Esophagus muscularis mucosa (tissue), 4 donors: Measurements from ENCODE around the gene FMOD. TPM values are rescaled to one million over a fixed set of nuclear protein-coding genes. Genes with fewer than 3 reads are reported as not detected.

Experiments
- DNase-seq: peaks from one replicate; pipeline ENCODE4 v3.0.0-alpha.2; 2017; ENCODE audit errors: extremely low spot score
- H3K27ac ChIP-seq, 4 donors: fragments of 200-600 bp; sonication (generic); replicated peaks in 1 of 4; 1 replicate in 3 of 4; 2 replicates in 1 of 4; pipeline ENCODE4 v1.5.1; 2016 to 2019; ENCODE audit warnings: mild to moderate bottlenecking in 1 of 4
- H3K27me3 ChIP-seq, 4 donors: fragments of 200-600 bp; sonication (generic); one replicate each; pipeline versions ENCODE4 v1.5.1 to v1.6.0; 2016 to 2019
- H3K36me3 ChIP-seq, 4 donors: fragments of 200-600 bp; sonication (generic); one replicate each; pipeline ENCODE4 v1.5.1; 2016 to 2019
- H3K4me1 ChIP-seq, 4 donors: fragments of 200-600 bp; sonication (generic); one replicate each; pipeline ENCODE4 v1.5.1; 2016 to 2019
- H3K4me3 ChIP-seq, 4 donors: fragments of 200-600 bp; sonication (generic); 1 replicate in 2 of 4; 2 replicates in 2 of 4; pipeline ENCODE4 v1.5.1; 2016 to 2019; ENCODE audit warnings: mild to moderate bottlenecking in 4 of 4, moderate library complexity in 1 of 4
- H3K9me3 ChIP-seq, 4 donors: fragments of 200-600 bp; sonication (generic); 1 replicate in 3 of 4; 2 replicates in 1 of 4; pipeline ENCODE4 v1.5.1; 2016 to 2019
- EP300 ChIP-seq: sonication (generic); formaldehyde crosslinking; IDR thresholded peaks from one replicate; pipeline ENCODE4 v1.6.1; 2017; ENCODE audit warnings: antibody characterized with exemption
- POLR2A ChIP-seq: fragments of 450-650 bp; IDR thresholded peaks from one replicate; pipeline ENCODE4 v1.6.1; 2017; ENCODE audit warnings: antibody characterized with exemption, moderate library complexity, mild to moderate bottlenecking, low read depth
- POLR2AphosphoS5 ChIP-seq, 2 donors: sonication (generic); formaldehyde crosslinking; IDR thresholded peaks; one replicate each; pipeline ENCODE4 v1.6.1; 2017; ENCODE audit warnings: antibody characterized with exemption in 2 of 2
- WGBS: methylation state at CpG from one replicate; pipeline ENCODE4 v1.1.5; 2018; 5-methylcytosine and 5-hydroxymethylcytosine counted together
- intact Hi-C: fragments of 100-400 bp; cut with DNase I; formaldehyde crosslinking; loops from one replicate; pipeline ENCODE4 v1.15.1; 2023
- total RNA-seq, 4 donors: library from RNA; depleted of rRNA; stranded (reverse); fragments of >200 nt; gene quantifications; one replicate each; pipeline versions ENCODE4 v1.1.0 to v1.2.1, GENCODE V29; 2016
- TF ChIP-seq, protein P1 (sequence below), 3 experiments: fragments of 200-600 bp in 2 of 3; fragments of 450-650 bp in 1 of 3; sonication (generic) in 2 of 3; IDR thresholded peaks; one replicate each; pipeline ENCODE4 v1.5.1; 2017 to 2019; ENCODE audit warnings: antibody characterized with exemption in 3 of 3, mild to moderate bottlenecking in 2 of 3, moderate library complexity in 1 of 3

The FMOD gene
- total RNA-seq, 4 donors from 2014 or later: 24.5 to 36.8 (median 33.8) TPM

DNA sequence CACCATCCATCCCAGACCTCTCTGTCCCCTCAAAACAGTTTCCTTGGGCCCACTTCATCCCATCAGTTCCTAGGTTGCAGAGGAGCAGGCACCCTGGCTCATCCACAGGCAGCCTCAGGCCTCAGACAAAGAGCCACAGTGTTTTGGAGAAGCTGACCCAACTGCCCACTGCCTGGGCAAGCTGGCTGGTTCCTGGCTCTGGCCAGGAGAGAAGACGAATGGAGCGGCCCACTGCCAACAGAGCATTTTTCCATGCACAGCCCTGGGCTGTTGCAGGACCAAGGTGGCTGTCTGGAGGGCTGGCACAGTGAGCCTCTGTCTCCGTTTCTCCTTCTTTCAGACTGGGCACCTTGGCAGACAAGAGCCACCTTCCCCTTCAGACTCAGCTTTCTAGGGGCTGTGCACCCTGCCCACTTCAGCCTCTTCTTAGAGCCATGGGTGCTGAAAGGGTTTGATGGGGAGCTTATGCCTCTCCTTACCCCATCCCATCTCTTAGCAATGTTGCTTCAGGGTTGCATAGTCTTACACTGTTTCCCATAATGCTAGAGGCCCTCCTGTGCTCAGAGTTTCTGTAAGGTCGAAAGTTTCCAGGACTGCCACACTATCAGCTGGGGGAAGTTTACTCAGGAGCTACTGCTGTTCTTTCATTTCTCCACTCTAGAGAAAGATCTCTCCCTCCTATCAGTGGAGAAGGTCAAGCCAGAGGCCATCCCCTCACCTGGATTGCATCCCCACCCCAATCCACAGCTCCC, 973 bp downstream of the FMOD start:
- peaks cover 0 to 54% (median 41%) of the 10 kb centered on the region in 4 donors for H3K4me1 ChIP-seq
- intact Hi-C loops: loop anchor here (10.0 kb wide), 2 partner anchors 275 to 355 kb away; partner anchors contain the start of gene ATP2B4
- no peak for DNase-seq

GRCh38 chr1:203349166-203349565, 1.8 kb downstream of the FMOD start:
- peaks cover 0 to 10% (median 0%) of the 10 kb centered on the region in 4 donors for H3K36me3 ChIP-seq
- intact Hi-C loops: loop anchor here (10.0 kb wide), 2 partner anchors 276 to 356 kb away; partner anchors contain the start of gene ATP2B4
- DNase-seq: no peak
- no peak overlapping the region for H3K4me3 ChIP-seq
- H3K4me1 ChIP-seq: peaks cover 0 to 53% (median 34%) of the 10 kb centered on the region in 4 donors
- WGBS: 86% methylated on average over 1 of the region's 1 CpG
- no peaks in the 10 kb centered on the region for H3K9me3 ChIP-seq
- H3K27me3 ChIP-seq: no peaks in the 10 kb centered on the region
- H3K27ac ChIP-seq: no peak overlapping the region
- TF ChIP-seq, protein P1, sequence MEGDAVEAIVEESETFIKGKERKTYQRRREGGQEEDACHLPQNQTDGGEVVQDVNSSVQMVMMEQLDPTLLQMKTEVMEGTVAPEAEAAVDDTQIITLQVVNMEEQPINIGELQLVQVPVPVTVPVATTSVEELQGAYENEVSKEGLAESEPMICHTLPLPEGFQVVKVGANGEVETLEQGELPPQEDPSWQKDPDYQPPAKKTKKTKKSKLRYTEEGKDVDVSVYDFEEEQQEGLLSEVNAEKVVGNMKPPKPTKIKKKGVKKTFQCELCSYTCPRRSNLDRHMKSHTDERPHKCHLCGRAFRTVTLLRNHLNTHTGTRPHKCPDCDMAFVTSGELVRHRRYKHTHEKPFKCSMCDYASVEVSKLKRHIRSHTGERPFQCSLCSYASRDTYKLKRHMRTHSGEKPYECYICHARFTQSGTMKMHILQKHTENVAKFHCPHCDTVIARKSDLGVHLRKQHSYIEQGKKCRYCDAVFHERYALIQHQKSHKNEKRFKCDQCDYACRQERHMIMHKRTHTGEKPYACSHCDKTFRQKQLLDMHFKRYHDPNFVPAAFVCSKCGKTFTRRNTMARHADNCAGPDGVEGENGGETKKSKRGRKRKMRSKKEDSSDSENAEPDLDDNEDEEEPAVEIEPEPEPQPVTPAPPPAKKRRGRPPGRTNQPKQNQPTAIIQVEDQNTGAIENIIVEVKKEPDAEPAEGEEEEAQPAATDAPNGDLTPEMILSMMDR (IDR thresholded peaks at IDR 0.05): no peak
- TF ChIP-seq EP300 (no peak), POLR2AphosphoS5 (IDR thresholded peaks at IDR 0.05) (no peak), POLR2A (no peak)

More for the DNA sequence above, 973 bp downstream of the FMOD start:
- TF ChIP-seq, protein P1 (IDR thresholded peaks at IDR 0.05): no peak
- TF ChIP-seq POLR2A (no peak), POLR2AphosphoS5 (IDR thresholded peaks at IDR 0.05) (no peak), EP300 (no peak)
- peaks cover 0 to 10% (median 0%) of the 10 kb centered on the region in 4 donors for H3K36me3 ChIP-seq
- H3K27me3 ChIP-seq: no peaks in the 10 kb centered on the region
- peak overlapping the region in 2 of 4 donors; percentile 20 to 63 for H3K27ac ChIP-seq
- no peaks in the 10 kb centered on the region for H3K9me3 ChIP-seq
- WGBS: 87% methylated on average over 3 of the region's 4 CpGs
- peak overlapping the region; percentile 36 to 52 (median 39) for H3K4me3 ChIP-seq

GRCh38 chr1:203346769-203347102, 4.2 kb downstream of the FMOD start:
- intact Hi-C loops: loop anchor here (10.0 kb wide), 2 partner anchors 278 to 358 kb away; partner anchors contain the start of gene ATP2B4
- Histone ChIP-seq H3K36me3 (peaks cover 0 to 10% (median 0%) of the 10 kb centered on the region in 4 donors), H3K4me1 (peaks cover 3 to 49% (median 42%) of the 10 kb centered on the region in 4 donors), H3K27me3 (no peaks in the 10 kb centered on the region), H3K9me3 (no peaks in the 10 kb centered on the region), H3K4me3 (no peak overlapping the region), H3K27ac (peak overlapping the region in 1 of 4 donors; percentile 16)
- 91% methylated on average over 3 of the region's 3 CpGs for WGBS
- DNase-seq: no peak
- no peak for TF ChIP-seq EP300
- TF ChIP-seq POLR2A: no peak
- TF ChIP-seq, protein P1 (IDR thresholded peaks at IDR 0.05): no peak
- no peak for TF ChIP-seq POLR2AphosphoS5 (IDR thresholded peaks at IDR 0.05)

GRCh38 chr1:203346060-203346768, 4.7 kb downstream of the FMOD start:
- H3K4me3 ChIP-seq: no peak overlapping the region
- 67% methylated on average over 7 of the region's 7 CpGs for WGBS
- H3K27me3 ChIP-seq: no peaks in the 10 kb centered on the region
- TF ChIP-seq POLR2AphosphoS5 (IDR thresholded peaks at IDR 0.05) (no peak), POLR2A (no peak), EP300 (no peak)
- TF ChIP-seq, protein P1 (IDR thresholded peaks at IDR 0.05): no peak
- intact Hi-C loops: loop anchor here (10.0 kb wide), 2 partner anchors 279 to 359 kb away; partner anchors contain the start of gene ATP2B4
- peaks cover 0 to 10% (median 0%) of the 10 kb centered on the region in 4 donors for H3K36me3 ChIP-seq
- peak overlapping the region in 2 of 4 donors; percentile 16 to 24 for H3K27ac ChIP-seq
- peaks cover 3 to 44% (median 37%) of the 10 kb centered on the region in 4 donors for H3K4me1 ChIP-seq
- no peaks in the 10 kb centered on the region for H3K9me3 ChIP-seq
- DNase-seq: no peak
